Smooth muscle cell (in vitro differentiated cells): ENCODE measurements around the gene POLDIP3. TPM values are rescaled to one million over a fixed set of nuclear protein-coding genes. Genes with fewer than 3 reads are reported as not detected.

ENCODE experiments used
- DNase-seq: peaks from one replicate; lab custom pipeline; 2025; ENCODE audit not compliant: unreplicated experiment; lab: John Stamatoyannopoulos, UW
- H2AFZ ChIP-seq: fragments of 200-600 bp; sonication (generic); 2 replicates; pipeline ENCODE4 v1.6.0; 2016; ENCODE audit warnings: antibody characterized with exemption, low read depth, mild to moderate bottlenecking
- H3F3A ChIP-seq: fragments of 200-600 bp; sonication (generic); 2 replicates; pipeline ENCODE4 v1.6.0; 2017; ENCODE audit warnings: antibody characterized with exemption, low read depth
- H3K27ac ChIP-seq: fragments of 200-600 bp; sonication (generic); 2 replicates; pipeline ENCODE4 v1.5.1; 2016; ENCODE audit warnings: low read depth, mild to moderate bottlenecking
- H3K27me3 ChIP-seq: fragments of 200-600 bp; sonication (generic); 2 replicates; pipeline ENCODE4 v1.6.1; 2016; ENCODE audit warnings: low read depth, mild to moderate bottlenecking
- H3K36me3 ChIP-seq: fragments of 200-600 bp; sonication (generic); 2 replicates; pipeline ENCODE4 v1.5.1; 2016; ENCODE audit warnings: low read depth
- H3K4me1 ChIP-seq: fragments of 200-600 bp; sonication (generic); 2 replicates; pipeline ENCODE4 v1.5.1; 2016; ENCODE audit warnings: low read depth
- H3K4me2 ChIP-seq: fragments of 200-600 bp; sonication (generic); 2 replicates; pipeline ENCODE4 v1.6.0; 2016; ENCODE audit warnings: mild to moderate bottlenecking
- H3K4me3 ChIP-seq: fragments of 200-600 bp; sonication (generic); 2 replicates; pipeline ENCODE4 v1.5.1; 2016; ENCODE audit warnings: mild to moderate bottlenecking
- H3K79me2 ChIP-seq: fragments of 200-600 bp; sonication (generic); 2 replicates; pipeline ENCODE4 v1.6.0; 2016; ENCODE audit warnings: low read depth, mild to moderate bottlenecking
- H3K9ac ChIP-seq: fragments of 200-600 bp; sonication (generic); 2 replicates; pipeline ENCODE4 v1.6.0; 2016; ENCODE audit warnings: low read depth
- H3K9me3 ChIP-seq: fragments of 200-600 bp; sonication (generic); replicated peaks from 2 replicates; pipeline ENCODE4 v1.5.1; 2016; ENCODE audit warnings: low read depth
- H4K20me1 ChIP-seq: fragments of 200-600 bp; sonication (generic); 2 replicates; pipeline ENCODE4 v1.6.0; 2016; ENCODE audit warnings: low read depth
- CTCF ChIP-seq: fragments of 200-600 bp; sonication (generic); IDR thresholded peaks from 2 replicates; pipeline ENCODE4 v1.5.1; 2017; ENCODE audit warnings: borderline replicate concordance, mild to moderate bottlenecking, antibody characterized with exemption; ENCODE audit not compliant: insufficient read depth, poor library complexity, severe bottlenecking
- WGBS: methylation state at CpG from one replicate; pipeline ENCODE4 v1.1.7; 2016; ENCODE audit warnings: low lambda C conversion rate; 5-methylcytosine and 5-hydroxymethylcytosine counted together
- polyA plus RNA-seq: library from polyadenylated mRNA; unstranded; fragments of >200 nt; fragmentation: Nextera tagmentation; extraction: Ambion mirVana; gene quantifications from 2 replicates; pipeline ENCODE4 v1.2.1, GENCODE V29; 2016
- total RNA-seq: library from RNA; depleted of rRNA; stranded (reverse); fragments of >200 nt; gene quantifications from 2 replicates; pipeline ENCODE4 v1.2.3, GENCODE V29; 2014

POLDIP3 gene
- total and polyA plus RNA-seq, 2 experiments from 2014 or later = 31.1 to 49.4 TPM

GRCh38 chr22:42625416-42625815 lies 10.7 kb upstream of the POLDIP3 start:
- Histone ChIP-seq H3K36me3 (no peaks in the 10 kb centered on the region), H3F3A (peaks cover 6% of the 10 kb centered on the region), H3K4me1 (no peaks in the 10 kb centered on the region), H3K79me2 (no peaks in the 10 kb centered on the region), H3K27me3 (no peaks in the 10 kb centered on the region), H3K4me2 (no peak overlapping the region), H3K4me3 (no peak overlapping the region), H4K20me1 (peaks cover 19% of the 10 kb centered on the region), H3K9ac (no peak overlapping the region), H2AFZ (no peak overlapping the region), H3K27ac (no peak overlapping the region), H3K9me3 (no peaks in the 10 kb centered on the region)
- TF ChIP-seq CTCF = no peak
- no peak for DNase-seq
- 94% methylated on average over 15 of the region's 15 CpGs for WGBS

- no peak overlapping the region for H3K27ac ChIP-seq
- peaks cover 10% of the 10 kb centered on the region for H3F3A ChIP-seq
- no peak for DNase-seq
- no peaks in the 10 kb centered on the region for H3K27me3 ChIP-seq
- H3K36me3 ChIP-seq = no peaks in the 10 kb centered on the region
- H3K9ac ChIP-seq = no peak overlapping the region
- peaks cover 16% of the 10 kb centered on the region for H4K20me1 ChIP-seq
- H3K9me3 ChIP-seq = no peaks in the 10 kb centered on the region
- H2AFZ ChIP-seq = no peak overlapping the region
- no peak overlapping the region for H3K4me2 ChIP-seq
- no peaks in the 10 kb centered on the region for H3K4me1 ChIP-seq
- H3K79me2 ChIP-seq = no peaks in the 10 kb centered on the region
- WGBS = 90% methylated on average over 12 of the region's 12 CpGs
- no peak for TF ChIP-seq CTCF
- H3K4me3 ChIP-seq = no peak overlapping the region
Measured at GRCh38 chr22:42624551-42625106, 9.9 kb upstream of the POLDIP3 start.

GRCh38 chr22:42623756-42624441 lies 9.2 kb upstream of the POLDIP3 start:
- no peak overlapping the region for H3K4me3 ChIP-seq
- H3F3A ChIP-seq = peaks cover 10% of the 10 kb centered on the region
- no peaks in the 10 kb centered on the region for H3K79me2 ChIP-seq
- H3K4me2 ChIP-seq = no peak overlapping the region
- no peaks in the 10 kb centered on the region for H3K27me3 ChIP-seq
- H3K27ac ChIP-seq = no peak overlapping the region
- no peak overlapping the region for H2AFZ ChIP-seq
- no peaks in the 10 kb centered on the region for H3K36me3 ChIP-seq
- DNase-seq = no peak
- H4K20me1 ChIP-seq = peaks cover 16% of the 10 kb centered on the region
- no peak overlapping the region for H3K9ac ChIP-seq
- WGBS = 96% methylated on average over 28 of the region's 29 CpGs
- H3K4me1 ChIP-seq = no peaks in the 10 kb centered on the region
- H3K9me3 ChIP-seq = no peaks in the 10 kb centered on the region
- no peak for TF ChIP-seq CTCF
